Measurements from ENCODE around the gene CD81.

Gene CD81

GRCh38 chr11:2382936-2383851 lies 6.1 kb downstream of the CD81 start:
- H3K4me3 ChIP-seq (ENCODE audit: low read depth, low read length): peak overlapping the region; percentile 4; the same call in 1 of the 2 replicates

DNA sequence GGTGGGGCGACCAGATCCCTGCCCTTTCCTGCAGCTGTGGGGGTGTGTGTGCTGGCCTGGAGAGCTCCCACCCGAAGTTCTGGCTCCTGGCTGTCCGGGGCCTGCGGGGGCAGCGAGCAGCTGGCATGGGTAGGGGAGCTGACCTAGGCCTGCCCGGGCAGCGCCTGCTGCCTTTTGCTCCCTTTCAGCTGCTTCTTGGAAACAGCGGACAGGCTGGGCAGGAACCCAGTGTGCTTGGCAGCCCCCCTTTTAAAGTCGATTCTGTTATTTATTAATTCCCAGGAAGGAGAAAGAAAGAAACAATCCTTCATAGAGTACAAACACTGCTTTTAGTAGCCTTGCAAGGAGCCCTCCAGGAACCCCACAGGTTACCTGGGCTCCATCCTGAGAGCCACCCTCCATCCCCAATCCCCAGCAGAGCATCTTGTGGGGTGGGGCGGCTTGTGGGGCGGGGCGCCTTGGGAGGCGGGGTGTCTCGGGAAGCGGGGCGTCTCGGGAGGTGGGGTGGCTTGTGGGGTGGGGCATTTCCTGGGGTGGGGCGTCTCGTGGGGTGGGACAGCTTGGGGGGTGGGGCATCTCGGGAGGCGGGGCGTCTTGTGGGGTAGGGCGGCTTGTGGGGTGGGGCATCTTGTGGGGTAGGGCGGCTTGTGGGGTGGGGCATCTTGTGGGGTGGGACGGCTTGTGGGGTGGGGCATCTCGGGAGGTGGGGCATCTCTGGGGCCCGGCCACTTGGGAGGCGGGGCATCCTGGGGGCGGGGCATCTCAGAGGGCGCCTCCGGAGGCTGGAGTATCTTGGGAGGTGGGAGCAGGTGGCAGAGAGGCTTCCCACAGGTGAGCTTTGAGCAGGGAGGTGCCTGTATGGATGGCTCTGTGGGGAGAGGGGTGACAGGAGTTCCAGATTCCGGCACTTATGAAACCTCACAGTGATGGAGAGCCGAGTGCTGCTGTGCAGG lies 7.0 kb downstream of the CD81 start:
- TF ChIP-seq CTCF (IDR thresholded peaks at IDR 0.05; ENCODE audit: low read depth, low read length, missing control alignments): no peak
- H3K4me3 ChIP-seq (ENCODE audit: low read depth, low read length): peak overlapping the region; percentile 9
- DNase-seq (ENCODE audit: low read depth): no peak

More at GRCh38 chr11:2382936-2383851, 6.1 kb downstream of the CD81 start:
- TF ChIP-seq CTCF (IDR thresholded peaks at IDR 0.05; ENCODE audit: low read depth, low read length, missing control alignments): no peak
- DNase-seq (ENCODE audit: low read depth): no peak

- H3K4me3 ChIP-seq (ENCODE audit: low read depth, low read length): peak overlapping the region; percentile 9
- peak; percentile 53 for DNase-seq (ENCODE audit: low read depth)
- no peak for TF ChIP-seq CTCF (IDR thresholded peaks at IDR 0.05; ENCODE audit: low read depth, low read length, missing control alignments)
These were observed 8.3 kb downstream of the CD81 start for GRCh38 chr11:2385156-2386151.

DNA sequence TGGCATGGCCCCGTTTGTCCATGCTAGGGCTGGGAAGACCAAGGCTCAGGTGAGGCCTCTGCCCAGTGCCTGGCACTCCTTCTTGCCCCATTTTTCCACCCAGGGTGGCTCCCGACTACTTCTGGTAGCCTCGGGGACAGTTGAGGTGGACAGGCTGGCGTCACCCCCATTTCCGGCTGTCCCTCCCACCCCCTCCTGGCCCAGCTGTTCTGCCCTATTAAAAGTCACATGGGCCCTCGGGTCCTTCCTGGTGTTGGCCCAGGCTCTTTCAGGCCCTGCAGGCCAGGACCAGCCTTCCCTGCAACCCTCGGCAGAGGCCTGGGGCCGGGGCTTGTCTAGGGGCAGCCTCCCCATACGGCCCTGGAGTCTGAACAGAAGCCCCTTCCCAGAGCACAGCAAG lies 9.5 kb downstream of the CD81 start:
- TF ChIP-seq CTCF (IDR thresholded peaks at IDR 0.05; ENCODE audit: low read depth, low read length, missing control alignments): no peak
- DNase-seq (ENCODE audit: low read depth): no peak
- peak overlapping the region; percentile 9 for H3K4me3 ChIP-seq (ENCODE audit: low read depth, low read length)

- H3K4me3 ChIP-seq (ENCODE audit: low read depth, low read length): peak overlapping the region; percentile 9
- no peak for TF ChIP-seq CTCF (IDR thresholded peaks at IDR 0.05; ENCODE audit: low read depth, low read length, missing control alignments)
- no peak for DNase-seq (ENCODE audit: low read depth)
These were observed 10.3 kb downstream of the CD81 start for GRCh38 chr11:2387266-2387987.

Data from GM12864 (cell line).